ENCODE measurements around the gene SPDYA.
A peak's percentile ranks its signal among the peaks of the same experiment; 100 is the strongest.
"Not testable (repeated sequence)": the region's sequence is repeated elsewhere in the genome, so short reads cannot be mapped to it uniquely, and the experiment has no call there.

SPDYA gene

GRCh38 chr2:28810384-28811285 lies at the start of gene SPDYA:
TSS of gene SPDYA (plus strand) at chr2:28810834. CDS start at chr2:28816015, 5,181 bp downstream.
- no peak for FAIRE-seq

GRCh38 chr2:28761420-28761819 lies 49.2 kb upstream of the SPDYA start:
- FAIRE-seq: no peak

GRCh38 chr2:28764909-28765711 lies 45.5 kb upstream of the SPDYA start:
- FAIRE-seq: no peak

- FAIRE-seq: no peak
These were observed 44.6 kb upstream of the SPDYA start for GRCh38 chr2:28766070-28766469.

- no peak for FAIRE-seq
These were observed 43.3 kb upstream of the SPDYA start for GRCh38 chr2:28767337-28767736.

- FAIRE-seq: no peak
These were observed 42.2 kb upstream of the SPDYA start for GRCh38 chr2:28768422-28768821.

GRCh38 chr2:28768952-28769351 lies 41.7 kb upstream of the SPDYA start:
- FAIRE-seq: no peak

GRCh38 chr2:28772351-28772750 lies 38.3 kb upstream of the SPDYA start:
- no peak for FAIRE-seq

- no peak for FAIRE-seq
These were observed 34.2 kb upstream of the SPDYA start for GRCh38 chr2:28776471-28776870.

- FAIRE-seq: no peak
These were observed 32.2 kb upstream of the SPDYA start for GRCh38 chr2:28778392-28778791.

- no peak for FAIRE-seq
These were observed 31.6 kb upstream of the SPDYA start for GRCh38 chr2:28779001-28779400.

- FAIRE-seq: no peak
These were observed 30.1 kb upstream of the SPDYA start for GRCh38 chr2:28780496-28780895.

- no peak for FAIRE-seq
These were observed 28.2 kb upstream of the SPDYA start for GRCh38 chr2:28782423-28782822.

- not testable (repeated sequence) for FAIRE-seq
These were observed 26.1 kb upstream of the SPDYA start for GRCh38 chr2:28784570-28784969.

- FAIRE-seq: no peak
These were observed 14.0 kb upstream of the SPDYA start for GRCh38 chr2:28796620-28797019.

GRCh38 chr2:28801726-28802125 lies 8.9 kb upstream of the SPDYA start:
- no peak for FAIRE-seq

- FAIRE-seq: no peak
These were observed 7.6 kb upstream of the SPDYA start for GRCh38 chr2:28802975-28803429.

GRCh38 chr2:28809927-28810326 lies 707 bp upstream of the SPDYA start:
- no peak for FAIRE-seq

GRCh38 chr2:28818053-28818452 lies 7.4 kb downstream of the SPDYA start:
- FAIRE-seq: no peak

GRCh38 chr2:28821295-28821958 lies 10.8 kb downstream of the SPDYA start:
- peak; percentile 96 for FAIRE-seq

GRCh38 chr2:28822036-28822435 lies 11.4 kb downstream of the SPDYA start:
- FAIRE-seq: no peak

- FAIRE-seq: no peak
These were observed 13.6 kb downstream of the SPDYA start for GRCh38 chr2:28824207-28824606.

GRCh38 chr2:28824870-28825269 lies 14.2 kb downstream of the SPDYA start:
- no peak for FAIRE-seq

Measured in G401.6 (cell line).